ENCODE data around the gene LPP. TPM values are rescaled to one million over a fixed set of nuclear protein-coding genes. Genes with fewer than 3 reads are reported as not detected.

Gene LPP
- total and polyA plus RNA-seq, 10 of the 15 experiments (the other 5 are each of a cell fraction or from before 2014, with no cell fraction given): under 0.01 to 0.62 (median 0.03) TPM

- TF ChIP-seq ATF2 (IDR thresholded peaks at IDR 0.05; ENCODE audit: low read length): no peak
- TF ChIP-seq IKZF2 (IDR thresholded peaks at IDR 0.05): no peak
- TF ChIP-seq, protein P1, sequence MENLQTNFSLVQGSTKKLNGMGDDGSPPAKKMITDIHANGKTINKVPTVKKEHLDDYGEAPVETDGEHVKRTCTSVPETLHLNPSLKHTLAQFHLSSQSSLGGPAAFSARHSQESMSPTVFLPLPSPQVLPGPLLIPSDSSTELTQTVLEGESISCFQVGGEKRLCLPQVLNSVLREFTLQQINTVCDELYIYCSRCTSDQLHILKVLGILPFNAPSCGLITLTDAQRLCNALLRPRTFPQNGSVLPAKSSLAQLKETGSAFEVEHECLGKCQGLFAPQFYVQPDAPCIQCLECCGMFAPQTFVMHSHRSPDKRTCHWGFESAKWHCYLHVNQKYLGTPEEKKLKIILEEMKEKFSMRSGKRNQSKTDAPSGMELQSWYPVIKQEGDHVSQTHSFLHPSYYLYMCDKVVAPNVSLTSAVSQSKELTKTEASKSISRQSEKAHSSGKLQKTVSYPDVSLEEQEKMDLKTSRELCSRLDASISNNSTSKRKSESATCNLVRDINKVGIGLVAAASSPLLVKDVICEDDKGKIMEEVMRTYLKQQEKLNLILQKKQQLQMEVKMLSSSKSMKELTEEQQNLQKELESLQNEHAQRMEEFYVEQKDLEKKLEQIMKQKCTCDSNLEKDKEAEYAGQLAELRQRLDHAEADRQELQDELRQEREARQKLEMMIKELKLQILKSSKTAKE (IDR thresholded peaks at IDR 0.05; ENCODE audit: low read depth, poor library complexity, severe bottlenecking): no peak
- TF ChIP-seq, protein P2, sequence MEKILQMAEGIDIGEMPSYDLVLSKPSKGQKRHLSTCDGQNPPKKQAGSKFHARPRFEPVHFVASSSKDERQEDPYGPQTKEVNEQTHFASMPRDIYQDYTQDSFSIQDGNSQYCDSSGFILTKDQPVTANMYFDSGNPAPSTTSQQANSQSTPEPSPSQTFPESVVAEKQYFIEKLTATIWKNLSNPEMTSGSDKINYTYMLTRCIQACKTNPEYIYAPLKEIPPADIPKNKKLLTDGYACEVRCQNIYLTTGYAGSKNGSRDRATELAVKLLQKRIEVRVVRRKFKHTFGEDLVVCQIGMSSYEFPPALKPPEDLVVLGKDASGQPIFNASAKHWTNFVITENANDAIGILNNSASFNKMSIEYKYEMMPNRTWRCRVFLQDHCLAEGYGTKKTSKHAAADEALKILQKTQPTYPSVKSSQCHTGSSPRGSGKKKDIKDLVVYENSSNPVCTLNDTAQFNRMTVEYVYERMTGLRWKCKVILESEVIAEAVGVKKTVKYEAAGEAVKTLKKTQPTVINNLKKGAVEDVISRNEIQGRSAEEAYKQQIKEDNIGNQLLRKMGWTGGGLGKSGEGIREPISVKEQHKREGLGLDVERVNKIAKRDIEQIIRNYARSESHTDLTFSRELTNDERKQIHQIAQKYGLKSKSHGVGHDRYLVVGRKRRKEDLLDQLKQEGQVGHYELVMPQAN (conservative IDR thresholded peaks at IDR 0.05): no peak
- no peak for TF ChIP-seq BRCA1 (IDR thresholded peaks at IDR 0.05; ENCODE audit: low read depth, low read length)
- no peak for TF ChIP-seq GATAD2B (conservative IDR thresholded peaks at IDR 0.05; ENCODE audit: low read depth)
- TF ChIP-seq ZBED1 (IDR thresholded peaks at IDR 0.05; ENCODE audit: borderline replicate concordance): no peak
- no peak for TF ChIP-seq HDAC6 (IDR thresholded peaks at IDR 0.05; ENCODE audit: unreplicated experiment)
- no peak for TF ChIP-seq JUNB (IDR thresholded peaks at IDR 0.05)
- TF ChIP-seq, protein P3, sequence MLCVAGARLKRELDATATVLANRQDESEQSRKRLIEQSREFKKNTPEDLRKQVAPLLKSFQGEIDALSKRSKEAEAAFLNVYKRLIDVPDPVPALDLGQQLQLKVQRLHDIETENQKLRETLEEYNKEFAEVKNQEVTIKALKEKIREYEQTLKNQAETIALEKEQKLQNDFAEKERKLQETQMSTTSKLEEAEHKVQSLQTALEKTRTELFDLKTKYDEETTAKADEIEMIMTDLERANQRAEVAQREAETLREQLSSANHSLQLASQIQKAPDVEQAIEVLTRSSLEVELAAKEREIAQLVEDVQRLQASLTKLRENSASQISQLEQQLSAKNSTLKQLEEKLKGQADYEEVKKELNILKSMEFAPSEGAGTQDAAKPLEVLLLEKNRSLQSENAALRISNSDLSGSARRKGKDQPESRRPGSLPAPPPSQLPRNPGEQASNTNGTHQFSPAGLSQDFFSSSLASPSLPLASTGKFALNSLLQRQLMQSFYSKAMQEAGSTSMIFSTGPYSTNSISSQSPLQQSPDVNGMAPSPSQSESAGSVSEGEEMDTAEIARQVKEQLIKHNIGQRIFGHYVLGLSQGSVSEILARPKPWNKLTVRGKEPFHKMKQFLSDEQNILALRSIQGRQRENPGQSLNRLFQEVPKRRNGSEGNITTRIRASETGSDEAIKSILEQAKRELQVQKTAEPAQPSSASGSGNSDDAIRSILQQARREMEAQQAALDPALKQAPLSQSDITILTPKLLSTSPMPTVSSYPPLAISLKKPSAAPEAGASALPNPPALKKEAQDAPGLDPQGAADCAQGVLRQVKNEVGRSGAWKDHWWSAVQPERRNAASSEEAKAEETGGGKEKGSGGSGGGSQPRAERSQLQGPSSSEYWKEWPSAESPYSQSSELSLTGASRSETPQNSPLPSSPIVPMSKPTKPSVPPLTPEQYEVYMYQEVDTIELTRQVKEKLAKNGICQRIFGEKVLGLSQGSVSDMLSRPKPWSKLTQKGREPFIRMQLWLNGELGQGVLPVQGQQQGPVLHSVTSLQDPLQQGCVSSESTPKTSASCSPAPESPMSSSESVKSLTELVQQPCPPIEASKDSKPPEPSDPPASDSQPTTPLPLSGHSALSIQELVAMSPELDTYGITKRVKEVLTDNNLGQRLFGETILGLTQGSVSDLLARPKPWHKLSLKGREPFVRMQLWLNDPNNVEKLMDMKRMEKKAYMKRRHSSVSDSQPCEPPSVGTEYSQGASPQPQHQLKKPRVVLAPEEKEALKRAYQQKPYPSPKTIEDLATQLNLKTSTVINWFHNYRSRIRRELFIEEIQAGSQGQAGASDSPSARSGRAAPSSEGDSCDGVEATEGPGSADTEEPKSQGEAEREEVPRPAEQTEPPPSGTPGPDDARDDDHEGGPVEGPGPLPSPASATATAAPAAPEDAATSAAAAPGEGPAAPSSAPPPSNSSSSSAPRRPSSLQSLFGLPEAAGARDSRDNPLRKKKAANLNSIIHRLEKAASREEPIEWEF (IDR thresholded peaks at IDR 0.05; ENCODE audit: insufficient replicate concordance, low read depth, low read length): no peak
- no peak for TF ChIP-seq PAX8 (IDR thresholded peaks at IDR 0.05)
Observed at GRCh38 chr3:188243124-188243795, 89.3 kb downstream of the LPP start (continued).

Data from GM12878 (cell line).